Measurements from ENCODE around the gene SYAP1.
"Not testable (repeated sequence)": the region's sequence is repeated elsewhere in the genome, so short reads cannot be mapped to it uniquely, and the experiment has no call there.

SYAP1 gene

GRCh38 chrX:16719334-16720084, at the start of gene SYAP1:
TSS of gene SYAP1 (plus strand) at chrX:16719612. CDS start at chrX:16719725, 113 bp downstream.
- DNase-seq (ENCODE audit: low read depth) = peak; percentile 74

GRCh38 chrX:16671005-16671404, 48.4 kb upstream of the SYAP1 start:
- no peak for DNase-seq (ENCODE audit: low read depth)

GRCh38 chrX:16678689-16679088, 40.7 kb upstream of the SYAP1 start:
- DNase-seq (ENCODE audit: low read depth) = no peak

- no peak for DNase-seq (ENCODE audit: low read depth)
Measured at GRCh38 chrX:16683007-16683664, 36.3 kb upstream of the SYAP1 start.

GRCh38 chrX:16687514-16687913, 31.9 kb upstream of the SYAP1 start:
- no peak for DNase-seq (ENCODE audit: low read depth)

GRCh38 chrX:16695079-16695676, 24.2 kb upstream of the SYAP1 start:
- no peak for DNase-seq (ENCODE audit: low read depth)

- DNase-seq (ENCODE audit: low read depth) = no peak
Measured at GRCh38 chrX:16696956-16697355, 22.5 kb upstream of the SYAP1 start.

GRCh38 chrX:16699389-16699788, 20.0 kb upstream of the SYAP1 start:
- no peak for DNase-seq (ENCODE audit: low read depth)

- no peak for DNase-seq (ENCODE audit: low read depth)
Measured at GRCh38 chrX:16700734-16701133, 18.7 kb upstream of the SYAP1 start.

GRCh38 chrX:16702700-16703599, 16.5 kb upstream of the SYAP1 start:
- DNase-seq (ENCODE audit: low read depth) = no peak

- no peak for DNase-seq (ENCODE audit: low read depth)
Measured at GRCh38 chrX:16705370-16705769, 14.0 kb upstream of the SYAP1 start.

- DNase-seq (ENCODE audit: low read depth) = no peak
Measured at GRCh38 chrX:16708016-16708415, 11.4 kb upstream of the SYAP1 start.

- DNase-seq (ENCODE audit: low read depth) = no peak
Measured at GRCh38 chrX:16711219-16711811, 8.1 kb upstream of the SYAP1 start.

GRCh38 chrX:16711893-16712547, 7.4 kb upstream of the SYAP1 start:
- no peak for DNase-seq (ENCODE audit: low read depth)

GRCh38 chrX:16712548-16713155, 6.8 kb upstream of the SYAP1 start, which contains the start of gene CTPS2:
TSS of gene CTPS2 (minus strand) at chrX:16712669. CDS start at chrX:16702902, 9,767 bp downstream.
- DNase-seq (ENCODE audit: low read depth) = no peak

- no peak for DNase-seq (ENCODE audit: low read depth)
Measured at GRCh38 chrX:16714504-16714903, 4.9 kb upstream of the SYAP1 start.

- DNase-seq (ENCODE audit: low read depth) = not testable (repeated sequence)
Measured at GRCh38 chrX:16715638-16716037, 3.8 kb upstream of the SYAP1 start.

GRCh38 chrX:16716451-16716850, 3.0 kb upstream of the SYAP1 start:
- DNase-seq (ENCODE audit: low read depth) = not testable (repeated sequence)

- no peak for DNase-seq (ENCODE audit: low read depth)
Measured at GRCh38 chrX:16718824-16719333, 533 bp upstream of the SYAP1 start.

- DNase-seq (ENCODE audit: low read depth) = no peak
Measured at GRCh38 chrX:16722481-16722880, 3.1 kb downstream of the SYAP1 start.
